ENCODE results near the gene U2AF2.

- TF ChIP-seq POLR2A (IDR thresholded peaks at IDR 0.05) (no peak), CTCF (IDR thresholded peaks at IDR 0.05) (no peak)
These were observed 29.9 kb upstream of the U2AF2 start for GRCh38 chr19:55625004-55625326.

All from lower leg skin (tissue), 3 donors.